Esophagus muscularis mucosa (tissue), 4 donors: ENCODE results near the gene UBTD1.

Source experiments
- CTCF ChIP-seq, 3 experiments: fragments of 200-600 bp in 2 of 3; fragments of 450-650 bp in 1 of 3; sonication (generic) in 2 of 3; IDR thresholded peaks; one replicate each; pipeline ENCODE4 v1.5.1; 2017 to 2019; ENCODE audit warnings: antibody characterized with exemption in 3 of 3, mild to moderate bottlenecking in 2 of 3, moderate library complexity in 1 of 3
- EP300 ChIP-seq: sonication (generic); formaldehyde crosslinking; IDR thresholded peaks from one replicate; pipeline ENCODE4 v1.6.1; 2017; ENCODE audit warnings: antibody characterized with exemption
- POLR2A ChIP-seq: fragments of 450-650 bp; IDR thresholded peaks from one replicate; pipeline ENCODE4 v1.6.1; 2017; ENCODE audit warnings: antibody characterized with exemption, moderate library complexity, mild to moderate bottlenecking, low read depth
- POLR2AphosphoS5 ChIP-seq, 2 donors: sonication (generic); formaldehyde crosslinking; IDR thresholded peaks; one replicate each; pipeline ENCODE4 v1.6.1; 2017; ENCODE audit warnings: antibody characterized with exemption in 2 of 2

- TF ChIP-seq CTCF (IDR thresholded peaks at IDR 0.05) (no peak), POLR2AphosphoS5 (IDR thresholded peaks at IDR 0.05) (no peak), EP300 (no peak), POLR2A (no peak)
Measured at GRCh38 chr10:97590082-97590747, 91.5 kb downstream of the UBTD1 start.
